Peyer's patch (tissue), 4 donors: ENCODE results near the gene ZNF503. TPM values are rescaled to one million over a fixed set of nuclear protein-coding genes. Genes with fewer than 3 reads are reported as not detected.

Experiments used
- DNase-seq, 3 donors: peaks; one replicate each; pipeline ENCODE4 v3.0.0-alpha.2; 2017 to 2019
- H3K27ac ChIP-seq, 4 donors: fragments of 200-600 bp; sonication (generic); one replicate each; pipeline ENCODE4 v1.5.1; 2016 to 2019
- H3K27me3 ChIP-seq, 2 donors: fragments of 200-600 bp; sonication (generic); one replicate each; pipeline ENCODE4 v1.5.1; 2019
- H3K36me3 ChIP-seq, 3 donors: fragments of 200-600 bp; sonication (generic); one replicate each; pipeline ENCODE4 v1.5.1; 2016 to 2019
- H3K4me1 ChIP-seq, 4 donors: fragments of 200-600 bp; sonication (generic); one replicate each; pipeline ENCODE4 v1.5.1; 2016 to 2019
- H3K4me3 ChIP-seq, 4 donors: fragments of 200-600 bp; sonication (generic); 1 replicate in 3 of 4; 2 replicates in 1 of 4; pipeline ENCODE4 v1.5.1; 2016 to 2019; ENCODE audit warnings: mild to moderate bottlenecking in 1 of 4
- H3K9me3 ChIP-seq, 4 donors: fragments of 200-600 bp; sonication (generic); one replicate each; pipeline ENCODE4 v1.5.1; 2016 to 2019; ENCODE audit warnings: mild to moderate bottlenecking in 1 of 4
- CTCF ChIP-seq, 6 experiments: fragments of 450-650 bp in 4 of 6; fragments of 200-600 bp in 2 of 6; sonication (generic) in 1 of 6; IDR thresholded peaks; one replicate each; pipeline ENCODE4 v1.5.1; 2017 to 2019; ENCODE audit warnings: antibody characterized with exemption in 6 of 6, mild to moderate bottlenecking in 3 of 6, moderate library complexity in 1 of 6
- POLR2A ChIP-seq, 2 donors: fragments of 450-650 bp; IDR thresholded peaks; one replicate each; pipeline ENCODE4 v1.5.1; 2017; ENCODE audit warnings: antibody characterized with exemption in 2 of 2, mild to moderate bottlenecking in 2 of 2, moderate library complexity in 2 of 2
- total RNA-seq, 4 donors: library from RNA; depleted of rRNA; stranded (reverse); fragments of >200 nt; gene quantifications; one replicate each; pipeline ENCODE4 v1.1.0, GENCODE V29; 2016

Gene ZNF503
- total RNA-seq, 4 donors from 2014 or later: 5.2 to 9.1 (median 6.4) TPM

- Histone ChIP-seq H3K4me1 (peaks cover 0 to 32% (median 4%) of the 10 kb centered on the region in 4 donors), H3K27ac (peak overlapping the region; percentile 84 to 98 (median 93)), H3K9me3 (no peaks in the 10 kb centered on the region), H3K36me3 (peaks cover 0 to 11% (median 0%) of the 10 kb centered on the region in 3 donors), H3K4me3 (peak overlapping the region; percentile 58 to 86 (median 73)), H3K27me3 (no peaks in the 10 kb centered on the region)
- TF ChIP-seq CTCF (IDR thresholded peaks at IDR 0.05) (peak in 1 of 6 experiments; percentile 1), POLR2A (IDR thresholded peaks at IDR 0.05) (no peak)
- peak in 2 of 3 donors; percentile 65 to 70 for DNase-seq
Measured at GRCh38 chr10:75400771-75401568, 594 bp downstream of the ZNF503 start.

GRCh38 chr10:75400163-75400770 lies 1.3 kb downstream of the ZNF503 start:
- H3K27ac ChIP-seq: peak overlapping the region; percentile 84 to 98 (median 93)
- no peaks in the 10 kb centered on the region for H3K9me3 ChIP-seq
- TF ChIP-seq POLR2A (IDR thresholded peaks at IDR 0.05) (no peak), CTCF (IDR thresholded peaks at IDR 0.05) (no peak)
- peak overlapping the region; percentile 58 to 86 (median 73) for H3K4me3 ChIP-seq
- DNase-seq: no peak
- peaks cover 0 to 11% (median 0%) of the 10 kb centered on the region in 3 donors for H3K36me3 ChIP-seq
- no peaks in the 10 kb centered on the region for H3K27me3 ChIP-seq
- H3K4me1 ChIP-seq: peaks cover 0 to 35% (median 4%) of the 10 kb centered on the region in 4 donors

- peak overlapping the region; percentile 84 to 98 (median 93) for H3K27ac ChIP-seq
- no peaks in the 10 kb centered on the region for H3K9me3 ChIP-seq
- peak in 2 of 3 donors; percentile 88 to 89 for DNase-seq
- peak overlapping the region; percentile 58 to 86 (median 73) for H3K4me3 ChIP-seq
- peaks cover 0 to 30% (median 4%) of the 10 kb centered on the region in 4 donors for H3K4me1 ChIP-seq
- no peaks in the 10 kb centered on the region for H3K27me3 ChIP-seq
- TF ChIP-seq POLR2A (IDR thresholded peaks at IDR 0.05): no peak
- TF ChIP-seq CTCF (IDR thresholded peaks at IDR 0.05): peak in 4 of 6 experiments; percentile 42 to 61 (median 54)
- H3K36me3 ChIP-seq: peaks cover 0 to 11% (median 0%) of the 10 kb centered on the region in 3 donors
Measured at GRCh38 chr10:75399461-75400162, 2.0 kb downstream of the ZNF503 start.

GRCh38 chr10:75398692-75399460 lies 2.7 kb downstream of the ZNF503 start:
- peak in 2 of 3 donors; percentile 48 to 57 for DNase-seq
- TF ChIP-seq CTCF (IDR thresholded peaks at IDR 0.05): no peak
- H3K36me3 ChIP-seq: peaks cover 0 to 11% (median 0%) of the 10 kb centered on the region in 3 donors
- H3K9me3 ChIP-seq: no peaks in the 10 kb centered on the region
- H3K4me1 ChIP-seq: peaks cover 0 to 23% (median 4%) of the 10 kb centered on the region in 4 donors
- H3K27ac ChIP-seq: peak overlapping the region in 3 of 4 donors; percentile 84 to 98 (median 96)
- no peaks in the 10 kb centered on the region for H3K27me3 ChIP-seq
- H3K4me3 ChIP-seq: peak overlapping the region; percentile 58 to 86 (median 73)
